ENCODE measurements around the gene REEP3.

DNA sequence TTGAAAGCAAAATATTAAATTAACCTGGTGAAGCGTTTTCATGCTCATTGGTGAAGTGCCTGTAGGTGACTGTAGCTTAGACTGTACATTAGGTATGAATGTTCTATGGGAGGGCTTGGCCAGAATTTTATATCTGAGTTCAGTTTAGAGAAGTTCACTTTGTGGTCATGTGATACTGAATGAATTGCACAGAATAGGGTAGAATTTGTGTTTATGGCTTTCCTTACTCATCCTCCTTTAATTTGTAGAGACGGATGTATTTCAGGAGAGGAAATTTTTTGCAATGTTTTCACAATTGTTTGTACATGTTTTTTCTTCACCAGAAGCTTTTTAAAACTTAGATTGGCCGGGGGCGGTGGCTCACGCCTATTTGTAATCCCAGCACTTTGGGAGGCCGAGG is 32.3 kb downstream of the REEP3 start:
- TF ChIP-seq KDM1A (IDR thresholded peaks at IDR 0.05; ENCODE audit: borderline replicate concordance, low read length) (no peak), ZNF274 (IDR thresholded peaks at IDR 0.05; ENCODE audit: borderline replicate concordance, extremely low read depth, low read length) (no peak), TAF1 (IDR thresholded peaks at IDR 0.05; ENCODE audit: low read depth, low read length) (no peak)
- TF ChIP-seq, protein P1, sequence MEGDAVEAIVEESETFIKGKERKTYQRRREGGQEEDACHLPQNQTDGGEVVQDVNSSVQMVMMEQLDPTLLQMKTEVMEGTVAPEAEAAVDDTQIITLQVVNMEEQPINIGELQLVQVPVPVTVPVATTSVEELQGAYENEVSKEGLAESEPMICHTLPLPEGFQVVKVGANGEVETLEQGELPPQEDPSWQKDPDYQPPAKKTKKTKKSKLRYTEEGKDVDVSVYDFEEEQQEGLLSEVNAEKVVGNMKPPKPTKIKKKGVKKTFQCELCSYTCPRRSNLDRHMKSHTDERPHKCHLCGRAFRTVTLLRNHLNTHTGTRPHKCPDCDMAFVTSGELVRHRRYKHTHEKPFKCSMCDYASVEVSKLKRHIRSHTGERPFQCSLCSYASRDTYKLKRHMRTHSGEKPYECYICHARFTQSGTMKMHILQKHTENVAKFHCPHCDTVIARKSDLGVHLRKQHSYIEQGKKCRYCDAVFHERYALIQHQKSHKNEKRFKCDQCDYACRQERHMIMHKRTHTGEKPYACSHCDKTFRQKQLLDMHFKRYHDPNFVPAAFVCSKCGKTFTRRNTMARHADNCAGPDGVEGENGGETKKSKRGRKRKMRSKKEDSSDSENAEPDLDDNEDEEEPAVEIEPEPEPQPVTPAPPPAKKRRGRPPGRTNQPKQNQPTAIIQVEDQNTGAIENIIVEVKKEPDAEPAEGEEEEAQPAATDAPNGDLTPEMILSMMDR (IDR thresholded peaks at IDR 0.05; ENCODE audit: control extremely low read depth in 1 of 3, insufficient read depth in 1 of 3, low read depth in 1 of 3, low read length in 3 of 3) = no peak
- TF ChIP-seq, protein P2, sequence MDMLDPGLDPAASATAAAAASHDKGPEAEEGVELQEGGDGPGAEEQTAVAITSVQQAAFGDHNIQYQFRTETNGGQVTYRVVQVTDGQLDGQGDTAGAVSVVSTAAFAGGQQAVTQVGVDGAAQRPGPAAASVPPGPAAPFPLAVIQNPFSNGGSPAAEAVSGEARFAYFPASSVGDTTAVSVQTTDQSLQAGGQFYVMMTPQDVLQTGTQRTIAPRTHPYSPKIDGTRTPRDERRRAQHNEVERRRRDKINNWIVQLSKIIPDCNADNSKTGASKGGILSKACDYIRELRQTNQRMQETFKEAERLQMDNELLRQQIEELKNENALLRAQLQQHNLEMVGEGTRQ (IDR thresholded peaks at IDR 0.05; ENCODE audit: low read length) = no peak

Data from H1 (cell line).